GM23338 (cell line): ENCODE measurements around the gene PRKD1. TPM values are rescaled to one million over a fixed set of nuclear protein-coding genes. Genes with fewer than 3 reads are reported as not detected.
A peak's percentile ranks its signal among the peaks of the same experiment; 100 is the strongest.

ENCODE experiments used
- ATAC-seq: fragments of 200-7000 bp; cut with Tn5 transposase; 3 replicates; pipeline ENCODE4 v1.9.1; 2020
- DNase-seq: peaks from one replicate; pipeline ENCODE4 v3.0.0-alpha.2; 2015; ENCODE audit warnings: low spot score
- H2AFZ ChIP-seq: fragments of 200-600 bp; sonication (generic); 2 replicates; pipeline ENCODE4 v1.8.0; 2016; ENCODE audit warnings: antibody characterized with exemption, mild to moderate bottlenecking, moderate library complexity
- H3F3A ChIP-seq: fragments of 200-600 bp; sonication (generic); replicated peaks from 2 replicates; pipeline ENCODE4 v1.8.0; 2017; ENCODE audit warnings: antibody characterized with exemption, mixed run types, low read depth
- H3K27ac ChIP-seq: fragments of 200-600 bp; sonication (generic); 2 replicates; pipeline ENCODE4 v1.6.1; 2016; ENCODE audit warnings: low read depth
- H3K27me3 ChIP-seq: fragments of 200-600 bp; sonication (generic); 2 replicates; pipeline ENCODE4 v1.8.0; 2016; ENCODE audit warnings: mild to moderate bottlenecking, mixed run types, moderate library complexity; ENCODE audit not compliant: insufficient read depth
- H3K36me3 ChIP-seq: fragments of 200-600 bp; sonication (generic); 2 replicates; pipeline ENCODE4 v1.8.0; 2016; ENCODE audit warnings: mild to moderate bottlenecking; ENCODE audit not compliant: insufficient read depth
- H3K4me1 ChIP-seq: fragments of 200-600 bp; sonication (generic); 2 replicates; pipeline ENCODE4 v1.8.0; 2016; ENCODE audit warnings: mild to moderate bottlenecking, moderate library complexity; ENCODE audit not compliant: insufficient read depth
- H3K4me2 ChIP-seq: fragments of 200-600 bp; sonication (generic); 2 replicates; pipeline ENCODE4 v1.7.1; 2017; ENCODE audit warnings: mixed run types
- H3K4me3 ChIP-seq: fragments of 200-600 bp; sonication (generic); 2 replicates; pipeline ENCODE4 v1.6.1; 2016; ENCODE audit warnings: mixed run types
- H3K79me2 ChIP-seq: fragments of 200-600 bp; sonication (generic); replicated peaks from 2 replicates; pipeline ENCODE4 v1.8.0; 2017; ENCODE audit warnings: mild to moderate bottlenecking; ENCODE audit not compliant: insufficient read depth
- H3K9me2 ChIP-seq: fragments of 200-600 bp; sonication (generic); 2 replicates; pipeline ENCODE4 v1.8.0; 2017; ENCODE audit not compliant: insufficient read depth
- H4K20me1 ChIP-seq: fragments of 200-600 bp; sonication (generic); replicated peaks from 2 replicates; pipeline ENCODE4 v1.8.0; 2017; ENCODE audit warnings: mild to moderate bottlenecking; ENCODE audit not compliant: insufficient read depth
- H3K27ac Mint-ChIP-seq: 2 replicates; pipeline ENCODE4 v1.8.0; 2020; ENCODE audit warnings: inconsistent platforms, mild to moderate bottlenecking, moderate library complexity, mixed read lengths
- H3K27me3 Mint-ChIP-seq: 3 replicates; pipeline ENCODE4 v1.8.0; 2022; ENCODE audit warnings: low read depth, mild to moderate bottlenecking, moderate library complexity, mixed read lengths, inconsistent platforms; ENCODE audit not compliant: insufficient read depth, poor library complexity
- H3K36me3 Mint-ChIP-seq: 3 replicates; pipeline ENCODE4 v1.8.0; 2021; ENCODE audit warnings: low read depth, mild to moderate bottlenecking, inconsistent platforms, moderate library complexity, mixed read lengths
- H3K4me1 Mint-ChIP-seq: 3 replicates; pipeline ENCODE4 v1.8.0; 2020; ENCODE audit warnings: mild to moderate bottlenecking, inconsistent platforms, mixed read lengths
- H3K4me3 Mint-ChIP-seq: 3 replicates; pipeline ENCODE4 v1.8.0; 2021; ENCODE audit warnings: moderate library complexity, mild to moderate bottlenecking, inconsistent platforms, mixed read lengths
- H3K9me3 Mint-ChIP-seq: 3 replicates; pipeline ENCODE4 v1.8.0; 2020; ENCODE audit warnings: moderate library complexity, mild to moderate bottlenecking, inconsistent platforms, mixed read lengths
- CREB1 ChIP-seq: fragments of 250-450 bp; sonication (Bioruptor Pico); IDR thresholded peaks from 2 replicates; pipeline ENCODE4 v1.5.0; 2020; ENCODE audit warnings: low read depth, mild to moderate bottlenecking, moderate library complexity
- CTCF ChIP-seq, 2 experiments: fragments of 200-600 bp in 1 of 2; sonication (generic) in 1 of 2; conservative IDR thresholded peaks; 2 replicates each; pipeline versions ENCODE4 v1.5.1 to v1.6.1; 2016 to 2017; ENCODE audit warnings: antibody characterized with exemption in 2 of 2, low read depth in 2 of 2, mild to moderate bottlenecking in 2 of 2, moderate library complexity in 1 of 2
- EZH2 ChIP-seq: fragments of 200-600 bp; sonication (generic); IDR thresholded peaks from one replicate; pipeline ENCODE4 v1.8.0; 2017; ENCODE audit warnings: antibody characterized with exemption, mild to moderate bottlenecking, low read depth; ENCODE audit not compliant: unreplicated experiment
- JUNB ChIP-seq: IDR thresholded peaks from one replicate; pipeline ENCODE4 v1.6.1; 2016; ENCODE audit warnings: antibody characterized with exemption; ENCODE audit not compliant: unreplicated experiment
- POLR2AphosphoS5 ChIP-seq: IDR thresholded peaks from 2 replicates; pipeline ENCODE4 v1.6.1; 2016; ENCODE audit warnings: antibody characterized with exemption, low read depth
- STAT1 ChIP-seq: IDR thresholded peaks from one replicate; pipeline ENCODE4 v1.6.1; 2016; ENCODE audit warnings: antibody characterized with exemption; ENCODE audit not compliant: unreplicated experiment
- ZNF462 ChIP-seq: fragments of 250-450 bp; sonication (Bioruptor Pico); IDR thresholded peaks from 2 replicates; pipeline ENCODE4 v1.5.0; 2020; ENCODE audit warnings: mild to moderate bottlenecking, moderate library complexity
- polyA plus RNA-seq: library from polyadenylated mRNA; unstranded; fragments of >200 nt; fragmentation: Nextera tagmentation; extraction: Ambion mirVana; gene quantifications from 2 replicates; pipeline ENCODE4 v1.2.1, GENCODE V29; 2016
- total RNA-seq: library from RNA; depleted of rRNA; stranded (reverse); fragments of >200 nt; shearing (Covaris generic); gene quantifications from 2 replicates; pipeline ENCODE4 v1.2.3, GENCODE V29; 2014
- TF ChIP-seq, protein P1 (sequence below): IDR thresholded peaks from one replicate; pipeline ENCODE4 v1.6.1; 2018; ENCODE audit warnings: antibody characterized with exemption; ENCODE audit not compliant: unreplicated experiment

PRKD1 gene
- total and polyA plus RNA-seq, 2 experiments from 2014 or later, result 3.1 to 9.7 TPM

GRCh38 chr14:29756019-29756385 lies 171.6 kb downstream of the PRKD1 start:
- Histone ChIP-seq H3K4me3 (no peak overlapping the region), H3K27ac (no peak overlapping the region), H3K9me2 (peaks cover 7% of the 10 kb centered on the region; the same call in 1 of the 2 replicates), H4K20me1 (no peaks in the 10 kb centered on the region), H3K79me2 (no peaks in the 10 kb centered on the region), H3F3A (no peaks in the 10 kb centered on the region), H2AFZ (no peak overlapping the region), H3K27me3 (no peaks in the 10 kb centered on the region), H3K36me3 (no peaks in the 10 kb centered on the region), H3K4me2 (no peak overlapping the region), H3K4me1 (0 out of 2 replicates have a peak, but pooled peaks cover 7% of the 10 kb centered on the region)
- H3K27ac Mint-ChIP-seq, result no peak overlapping the region
- no peaks in the 10 kb centered on the region for H3K36me3 Mint-ChIP-seq
- no peaks in the 10 kb centered on the region for H3K9me3 Mint-ChIP-seq
- no peak for ATAC-seq
- no peaks in the 10 kb centered on the region for H3K27me3 Mint-ChIP-seq
- no peak for TF ChIP-seq STAT1
- no peak for TF ChIP-seq CREB1 (CRISPR knock-in tag)
- TF ChIP-seq POLR2AphosphoS5, result no peak
- TF ChIP-seq, protein P1, sequence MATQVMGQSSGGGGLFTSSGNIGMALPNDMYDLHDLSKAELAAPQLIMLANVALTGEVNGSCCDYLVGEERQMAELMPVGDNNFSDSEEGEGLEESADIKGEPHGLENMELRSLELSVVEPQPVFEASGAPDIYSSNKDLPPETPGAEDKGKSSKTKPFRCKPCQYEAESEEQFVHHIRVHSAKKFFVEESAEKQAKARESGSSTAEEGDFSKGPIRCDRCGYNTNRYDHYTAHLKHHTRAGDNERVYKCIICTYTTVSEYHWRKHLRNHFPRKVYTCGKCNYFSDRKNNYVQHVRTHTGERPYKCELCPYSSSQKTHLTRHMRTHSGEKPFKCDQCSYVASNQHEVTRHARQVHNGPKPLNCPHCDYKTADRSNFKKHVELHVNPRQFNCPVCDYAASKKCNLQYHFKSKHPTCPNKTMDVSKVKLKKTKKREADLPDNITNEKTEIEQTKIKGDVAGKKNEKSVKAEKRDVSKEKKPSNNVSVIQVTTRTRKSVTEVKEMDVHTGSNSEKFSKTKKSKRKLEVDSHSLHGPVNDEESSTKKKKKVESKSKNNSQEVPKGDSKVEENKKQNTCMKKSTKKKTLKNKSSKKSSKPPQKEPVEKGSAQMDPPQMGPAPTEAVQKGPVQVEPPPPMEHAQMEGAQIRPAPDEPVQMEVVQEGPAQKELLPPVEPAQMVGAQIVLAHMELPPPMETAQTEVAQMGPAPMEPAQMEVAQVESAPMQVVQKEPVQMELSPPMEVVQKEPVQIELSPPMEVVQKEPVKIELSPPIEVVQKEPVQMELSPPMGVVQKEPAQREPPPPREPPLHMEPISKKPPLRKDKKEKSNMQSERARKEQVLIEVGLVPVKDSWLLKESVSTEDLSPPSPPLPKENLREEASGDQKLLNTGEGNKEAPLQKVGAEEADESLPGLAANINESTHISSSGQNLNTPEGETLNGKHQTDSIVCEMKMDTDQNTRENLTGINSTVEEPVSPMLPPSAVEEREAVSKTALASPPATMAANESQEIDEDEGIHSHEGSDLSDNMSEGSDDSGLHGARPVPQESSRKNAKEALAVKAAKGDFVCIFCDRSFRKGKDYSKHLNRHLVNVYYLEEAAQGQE, result no peak
- H3K4me3 Mint-ChIP-seq, result no peak overlapping the region
- DNase-seq, result no peak
- H3K4me1 Mint-ChIP-seq, result peaks cover 7% of the 10 kb centered on the region; the same call in 2 of the 3 replicates

GRCh38 chr14:29755311-29756018 lies 172.2 kb downstream of the PRKD1 start:
- H2AFZ ChIP-seq, result no peak overlapping the region
- peaks cover 7% of the 10 kb centered on the region; the same call in 1 of the 2 replicates for H3K9me2 ChIP-seq
- H3K4me2 ChIP-seq, result no peak overlapping the region
- H3K36me3 ChIP-seq, result no peaks in the 10 kb centered on the region
- no peak overlapping the region for H3K4me3 ChIP-seq
- Mint-ChIP-seq H3K27me3 (no peaks in the 10 kb centered on the region), H3K9me3 (no peaks in the 10 kb centered on the region), H3K4me3 (no peak overlapping the region), H3K27ac (0 out of 2 replicates have a peak overlapping the region, but pooled peaks have one; percentile 15), H3K4me1 (peaks cover 7% of the 10 kb centered on the region; the same call in 2 of the 3 replicates), H3K36me3 (no peaks in the 10 kb centered on the region)
- DNase-seq, result no peak
- no peak for ATAC-seq
- H3K4me1 ChIP-seq, result 0 out of 2 replicates have a peak, but pooled peaks cover 7% of the 10 kb centered on the region
- H3F3A ChIP-seq, result no peaks in the 10 kb centered on the region
- H4K20me1 ChIP-seq, result no peaks in the 10 kb centered on the region
- no peaks in the 10 kb centered on the region for H3K79me2 ChIP-seq
- no peak overlapping the region for H3K27ac ChIP-seq
- no peaks in the 10 kb centered on the region for H3K27me3 ChIP-seq
- TF ChIP-seq POLR2AphosphoS5, result no peak
- TF ChIP-seq CTCF (conservative IDR thresholded peaks at IDR 0.05; ENCODE audit: low read depth in 2 of 2), result no peak
- TF ChIP-seq EZH2, result no peak
- TF ChIP-seq ZNF462, result no peak
- TF ChIP-seq CREB1 (CRISPR knock-in tag), result no peak
- TF ChIP-seq JUNB, result no peak
